ENCODE results near the gene DGKI.

- TF ChIP-seq POLR2A (IDR thresholded peaks at IDR 0.05), result no peak
- TF ChIP-seq, protein P1, sequence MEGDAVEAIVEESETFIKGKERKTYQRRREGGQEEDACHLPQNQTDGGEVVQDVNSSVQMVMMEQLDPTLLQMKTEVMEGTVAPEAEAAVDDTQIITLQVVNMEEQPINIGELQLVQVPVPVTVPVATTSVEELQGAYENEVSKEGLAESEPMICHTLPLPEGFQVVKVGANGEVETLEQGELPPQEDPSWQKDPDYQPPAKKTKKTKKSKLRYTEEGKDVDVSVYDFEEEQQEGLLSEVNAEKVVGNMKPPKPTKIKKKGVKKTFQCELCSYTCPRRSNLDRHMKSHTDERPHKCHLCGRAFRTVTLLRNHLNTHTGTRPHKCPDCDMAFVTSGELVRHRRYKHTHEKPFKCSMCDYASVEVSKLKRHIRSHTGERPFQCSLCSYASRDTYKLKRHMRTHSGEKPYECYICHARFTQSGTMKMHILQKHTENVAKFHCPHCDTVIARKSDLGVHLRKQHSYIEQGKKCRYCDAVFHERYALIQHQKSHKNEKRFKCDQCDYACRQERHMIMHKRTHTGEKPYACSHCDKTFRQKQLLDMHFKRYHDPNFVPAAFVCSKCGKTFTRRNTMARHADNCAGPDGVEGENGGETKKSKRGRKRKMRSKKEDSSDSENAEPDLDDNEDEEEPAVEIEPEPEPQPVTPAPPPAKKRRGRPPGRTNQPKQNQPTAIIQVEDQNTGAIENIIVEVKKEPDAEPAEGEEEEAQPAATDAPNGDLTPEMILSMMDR (IDR thresholded peaks at IDR 0.05), result no peak
- no peak for TF ChIP-seq EP300 (IDR thresholded peaks at IDR 0.05)
- TF ChIP-seq POLR2AphosphoS5 (IDR thresholded peaks at IDR 0.05), result no peak
Measured at GRCh38 chr7:137661634-137662033, 185.1 kb downstream of the DGKI start.

All from stomach (tissue), 4 donors.